GM21737 (cell line): Measurements from ENCODE around the gene SH3BP4.

Experiments used
- ATAC-seq: cut with Tn5 transposase; IDR thresholded peaks from one replicate; pipeline ENCODE4 v1.9.1; 2021; ENCODE audit warnings: mild to moderate bottlenecking, moderate library complexity; ENCODE audit not compliant: unreplicated experiment

The SH3BP4 gene

GRCh38 chr2:234964631-234965461, 13.0 kb downstream of the SH3BP4 start:
- ATAC-seq: no peak

- ATAC-seq: no peak
These were observed 14.5 kb downstream of the SH3BP4 start for GRCh38 chr2:234966340-234966739.

- no peak for ATAC-seq
These were observed 15.5 kb downstream of the SH3BP4 start for GRCh38 chr2:234967201-234967869.

- no peak for ATAC-seq
These were observed 16.0 kb downstream of the SH3BP4 start for GRCh38 chr2:234967870-234968208.

GRCh38 chr2:234968631-234969305, 17.0 kb downstream of the SH3BP4 start:
- ATAC-seq: no peak

GRCh38 chr2:234969306-234970098, 17.7 kb downstream of the SH3BP4 start:
- ATAC-seq: no peak

- no peak for ATAC-seq
These were observed 18.3 kb downstream of the SH3BP4 start for GRCh38 chr2:234970099-234970440.

GRCh38 chr2:234970477-234970882, 18.7 kb downstream of the SH3BP4 start:
- no peak for ATAC-seq

GRCh38 chr2:234971496-234971895, 19.7 kb downstream of the SH3BP4 start:
- ATAC-seq: no peak

- no peak for ATAC-seq
These were observed 21.2 kb downstream of the SH3BP4 start for GRCh38 chr2:234973008-234973407.

GRCh38 chr2:234974501-234975385, 22.9 kb downstream of the SH3BP4 start:
- no peak for ATAC-seq

- no peak for ATAC-seq
These were observed 23.8 kb downstream of the SH3BP4 start for GRCh38 chr2:234975611-234976010.

GRCh38 chr2:234976479-234977227, 24.8 kb downstream of the SH3BP4 start:
- ATAC-seq: no peak

- no peak for ATAC-seq
These were observed 25.4 kb downstream of the SH3BP4 start for GRCh38 chr2:234977228-234977679.

GRCh38 chr2:234978466-234979203, 26.8 kb downstream of the SH3BP4 start:
- ATAC-seq: no peak

- ATAC-seq: no peak
These were observed 27.7 kb downstream of the SH3BP4 start for GRCh38 chr2:234979204-234980167.

- no peak for ATAC-seq
These were observed 28.8 kb downstream of the SH3BP4 start for GRCh38 chr2:234980451-234981187.
